H1 (cell line): ENCODE data around the gene ANKS1B. TPM values are rescaled to one million over a fixed set of nuclear protein-coding genes. Genes with fewer than 3 reads are reported as not detected.

Experiments
- CTCF ChIA-PET: fragments of 300-600 bp; sonication (Branson Sonifier 250); formaldehyde crosslinking; loops from one replicate; lab custom pipeline; 2021; ENCODE audit not compliant: partially characterized antibody; lab: Charles Lee
- POLR2A ChIA-PET: fragments of 300-600 bp; sonication (Branson Sonifier 250); formaldehyde crosslinking; loops from one replicate; lab custom pipeline; 2021; ENCODE audit warnings: inconsistent platforms; ENCODE audit not compliant: partially characterized antibody; lab: Charles Lee
- DNase-seq, 2 experiments: peaks; one replicate each; pipeline versions ENCODE4 v3.0.0 to v3.0.0-alpha.2; 2010 to 2022; ENCODE audit warnings: low spot score in 2 of 2, low read depth in 1 of 2, mixed read lengths in 1 of 2
- FAIRE-seq: peaks from 2 replicates; lab custom pipeline; 2011; peaks lifted over from hg19 to GRCh38; lab: Jason Lieb, UNC
- H2AFZ ChIP-seq: 2 replicates; pipeline ENCODE4 v1.8.1; 2012; ENCODE audit warnings: low read length, inconsistent platforms
- H2AK5ac ChIP-seq: 2 replicates; pipeline ENCODE4 v1.6.1; 2013; ENCODE audit warnings: low read depth, low read length
- H2BK120ac ChIP-seq: replicated peaks from 2 replicates; pipeline ENCODE3; 2013; ENCODE audit warnings: low read depth, low read length, inconsistent platforms
- H2BK12ac ChIP-seq: 2 replicates; pipeline ENCODE4 v1.6.1; 2013; ENCODE audit warnings: low read depth, low read length
- H2BK15ac ChIP-seq: 2 replicates; pipeline ENCODE4 v1.6.1; 2013; ENCODE audit warnings: low read length
- H2BK20ac ChIP-seq: 2 replicates; pipeline ENCODE4 v1.6.1; 2013; ENCODE audit warnings: low read length
- H2BK5ac ChIP-seq: 2 replicates; pipeline ENCODE4 v1.6.1; 2013; ENCODE audit warnings: low read depth, low read length
- H3K14ac ChIP-seq: 2 replicates; pipeline ENCODE4 v1.6.1; 2013; ENCODE audit warnings: inconsistent platforms; ENCODE audit not compliant: insufficient read length
- H3K18ac ChIP-seq: 2 replicates; pipeline ENCODE4 v1.6.1; 2013; ENCODE audit warnings: low read length; ENCODE audit errors: extremely low read depth
- H3K23ac ChIP-seq: 2 replicates; pipeline ENCODE4 v1.6.1; 2013; ENCODE audit warnings: inconsistent platforms; ENCODE audit not compliant: insufficient read length
- H3K23me2 ChIP-seq: 2 replicates; pipeline ENCODE4 v1.6.1; 2013; ENCODE audit warnings: low read depth, low read length
- H3K27ac ChIP-seq: 2 replicates; pipeline ENCODE4 v1.6.1; 2011; ENCODE audit warnings: low read depth, low read length, inconsistent platforms
- H3K27me3 ChIP-seq, 4 experiments: replicated peaks in 1 of 4; 1 replicate in 1 of 4; 2 replicates in 3 of 4; pipeline versions ENCODE4 v1.6.1 to v1.8.1; 2011 to 2013; ENCODE audit warnings: low read length in 3 of 4, mild to moderate bottlenecking in 3 of 4, inconsistent platforms in 2 of 4, mixed read lengths in 2 of 4, moderate library complexity in 1 of 4; ENCODE audit not compliant: control insufficient read depth in 3 of 4, insufficient read depth in 3 of 4; ENCODE audit errors: extremely low read depth in 1 of 4
- H3K36me3 ChIP-seq, 4 experiments: 2 replicates each; pipeline versions ENCODE4 v1.6.1 to v1.8.1; 2011 to 2013; ENCODE audit warnings: mild to moderate bottlenecking in 4 of 4, low read length in 3 of 4, moderate library complexity in 2 of 4, control low read depth in 1 of 4, inconsistent platforms in 1 of 4; ENCODE audit not compliant: insufficient read depth in 4 of 4, control insufficient read depth in 2 of 4
- H3K4ac ChIP-seq: replicated peaks from 2 replicates; pipeline ENCODE3; 2013; ENCODE audit warnings: low read length, low read depth, mixed read lengths, inconsistent platforms; ENCODE audit not compliant: insufficient read length
- H3K4me1 ChIP-seq, 4 experiments: replicated peaks in 1 of 4; 1 replicate in 1 of 4; 2 replicates in 3 of 4; pipeline versions ENCODE4 v1.6.1 to v1.8.1; 2011 to 2013; ENCODE audit warnings: low read length in 3 of 4, inconsistent platforms in 2 of 4, mixed read lengths in 1 of 4; ENCODE audit not compliant: insufficient read depth in 4 of 4, control insufficient read depth in 3 of 4
- H3K4me2 ChIP-seq, 2 experiments: 2 replicates each; pipeline versions ENCODE4 v1.6.1 to v1.8.1; 2011 to 2013; ENCODE audit warnings: low read depth in 2 of 2, low read length in 2 of 2, control low read depth in 1 of 2, inconsistent platforms in 1 of 2, mild to moderate bottlenecking in 1 of 2; ENCODE audit not compliant: insufficient read depth in 1 of 2
- H3K4me3 ChIP-seq, 4 experiments: fragments of 200-600, 300-600 bp in 1 of 4; sonication (generic), shearing (Covaris generic), sonication (Bioruptor Twin) in 1 of 4; 2 replicates each; pipeline versions ENCODE4 v1.5.1 to v1.8.1; 2011 to 2016; ENCODE audit warnings: low read length in 4 of 4, low read depth in 3 of 4, control low read depth in 2 of 4, inconsistent platforms in 2 of 4, mild to moderate bottlenecking in 2 of 4, mixed read lengths in 1 of 4, moderate library complexity in 1 of 4; ENCODE audit not compliant: insufficient read depth in 2 of 4; ENCODE audit errors: extremely low read depth in 1 of 4
- H3K56ac ChIP-seq: replicated peaks from 2 replicates; pipeline ENCODE3; 2013; ENCODE audit warnings: low read depth, mild to moderate bottlenecking, mixed read lengths, low read length, inconsistent platforms; ENCODE audit not compliant: insufficient read length
- H3K79me1 ChIP-seq: 2 replicates; pipeline ENCODE4 v1.6.1; 2013; ENCODE audit warnings: low read depth, low read length, control low read depth
- H3K79me2 ChIP-seq, 2 experiments: 2 replicates each; pipeline versions ENCODE4 v1.6.1 to v1.8.1; 2012 to 2013; ENCODE audit warnings: low read length in 2 of 2, mild to moderate bottlenecking in 2 of 2, inconsistent platforms in 1 of 2; ENCODE audit not compliant: insufficient read depth in 2 of 2, control insufficient read depth in 1 of 2
- H3K9ac ChIP-seq, 4 experiments: replicated peaks in 1 of 4; 1 replicate in 1 of 4; 2 replicates in 3 of 4; pipeline versions ENCODE4 v1.6.1 to v1.8.1; 2011 to 2013; ENCODE audit warnings: low read depth in 3 of 4, low read length in 3 of 4, control low read depth in 2 of 4, mild to moderate bottlenecking in 2 of 4, moderate library complexity in 2 of 4, inconsistent platforms in 1 of 4; ENCODE audit errors: extremely low read depth in 1 of 4
- H3K9me3 ChIP-seq, 2 experiments: 2 replicates each; pipeline versions ENCODE4 v1.6.1 to v1.8.1; 2012 to 2013; ENCODE audit warnings: mild to moderate bottlenecking in 2 of 2, moderate library complexity in 2 of 2, control low read depth in 1 of 2, inconsistent platforms in 1 of 2, low read depth in 1 of 2, low read length in 1 of 2, mixed read lengths in 1 of 2; ENCODE audit not compliant: insufficient read depth in 2 of 2
- H4K20me1 ChIP-seq, 2 experiments: replicated peaks in 1 of 2; 2 replicates each; pipeline versions ENCODE3 to v1.8.1; 2011 to 2013; ENCODE audit warnings: inconsistent platforms in 2 of 2, low read length in 2 of 2, mild to moderate bottlenecking in 1 of 2; ENCODE audit not compliant: insufficient read depth in 2 of 2, control insufficient read depth in 1 of 2
- H4K5ac ChIP-seq: 2 replicates; pipeline ENCODE4 v1.6.1; 2013; ENCODE audit warnings: low read length, low read depth, mixed read lengths, inconsistent platforms; ENCODE audit not compliant: insufficient read length
- H4K8ac ChIP-seq: 2 replicates; pipeline ENCODE4 v1.8.0; 2013; ENCODE audit warnings: mild to moderate bottlenecking, moderate library complexity, low read length, inconsistent platforms; ENCODE audit not compliant: insufficient read depth; ENCODE audit errors: extremely low read depth
- H4K91ac ChIP-seq: replicated peaks from 2 replicates; pipeline ENCODE3; 2013; ENCODE audit warnings: low read length, mixed read lengths, inconsistent platforms; ENCODE audit not compliant: insufficient read length
- ATF3 ChIP-seq: IDR thresholded peaks from 2 replicates; pipeline ENCODE4 v1.6.1; 2011; ENCODE audit warnings: low read depth, mild to moderate bottlenecking, low read length; ENCODE audit not compliant: insufficient read depth
- BACH1 ChIP-seq: IDR thresholded peaks from 2 replicates; pipeline ENCODE4 v1.6.1; 2012; ENCODE audit warnings: low read length, improper control_type of control experiment
- BRCA1 ChIP-seq: IDR thresholded peaks from 2 replicates; pipeline ENCODE4 v1.6.1; 2012; ENCODE audit warnings: low read depth, low read length, improper control_type of control experiment
- CEBPB ChIP-seq: IDR thresholded peaks from 2 replicates; pipeline ENCODE4 v1.6.1; 2012; ENCODE audit warnings: low read depth, low read length
- KDM1A ChIP-seq: fragments of 200-600, 300-600 bp; sonication (generic); IDR thresholded peaks from 2 replicates; pipeline ENCODE4 v1.7.1; 2016; ENCODE audit warnings: mild to moderate bottlenecking, low read length, borderline replicate concordance
- PHF8 ChIP-seq: fragments of 200-600 bp; sonication (generic); conservative IDR thresholded peaks from 2 replicates; pipeline ENCODE4 v1.7.1; 2012; ENCODE audit warnings: low read depth, mild to moderate bottlenecking, inconsistent platforms, low read length, moderate library complexity
- POLR2A ChIP-seq, 2 experiments: IDR thresholded peaks; 1 replicate in 1 of 2; 2 replicates in 1 of 2; pipeline ENCODE4 v1.6.1; 2011; ENCODE audit warnings: low read depth in 2 of 2, low read length in 2 of 2, mild to moderate bottlenecking in 2 of 2; ENCODE audit errors: control extremely low read depth in 1 of 2
- RAD21 ChIP-seq, 2 experiments: IDR thresholded peaks in 1 of 2; conservative IDR thresholded peaks in 1 of 2; 2 replicates each; pipeline ENCODE4 v1.6.1; 2011; ENCODE audit warnings: low read depth in 2 of 2, low read length in 2 of 2, improper control_type of control experiment in 1 of 2, inconsistent platforms in 1 of 2, mild to moderate bottlenecking in 1 of 2, moderate library complexity in 1 of 2
- RBBP5 ChIP-seq: IDR thresholded peaks from 2 replicates; pipeline ENCODE4 v1.7.1; 2012; ENCODE audit warnings: low read depth, mild to moderate bottlenecking, inconsistent platforms, low read length, moderate library complexity, borderline replicate concordance
- RFX5 ChIP-seq: IDR thresholded peaks from 2 replicates; pipeline ENCODE4 v1.6.1; 2011; ENCODE audit warnings: low read depth, low read length, improper control_type of control experiment, borderline replicate concordance
- SAP30 ChIP-seq: fragments of 300-600 bp; sonication (generic); IDR thresholded peaks from 2 replicates; pipeline ENCODE4 v1.7.1; 2012; ENCODE audit warnings: low read length, moderate library complexity, mild to moderate bottlenecking, inconsistent platforms; ENCODE audit not compliant: insufficient read depth, insufficient replicate concordance
- SP2 ChIP-seq: IDR thresholded peaks from 2 replicates; pipeline ENCODE4 v1.6.1; 2012; ENCODE audit warnings: mild to moderate bottlenecking, low read length, inconsistent platforms
- TAF7 ChIP-seq: optimal IDR thresholded peaks from 2 replicates; pipeline ENCODE3; 2011; ENCODE audit warnings: low read depth, mild to moderate bottlenecking, inconsistent platforms, low read length, moderate library complexity, borderline replicate concordance
- whole genome bisulfite sequencing, 2 experiments: shearing (Covaris generic) in 1 of 2; methylation state at CpG; one replicate each; pipeline versions ENCODE4 v1.1.6 to v1.1.7; 2013 to 2015; ENCODE audit warnings: low lambda C conversion rate in 2 of 2, mixed read lengths in 2 of 2, inconsistent platforms in 1 of 2, low coverage in 1 of 2, missing lambda C conversion rate in 1 of 2; ENCODE audit not compliant: insufficient replicate concordance in 2 of 2, insufficient coverage in 1 of 2, insufficient read length in 1 of 2; ENCODE audit errors: extremely low coverage in 1 of 2, missing lambda C conversion rate in 1 of 2; 5-methylcytosine and 5-hydroxymethylcytosine counted together
- polyA plus RNA-seq, 7 experiments: library from polyadenylated mRNA; depleted of rRNA in 3 of 7; stranded (reverse) in 5 of 7; unstranded in 2 of 7; fragments of >200 nt in 5 of 7; fragments of 200-250 nt in 2 of 7; gene quantifications; 1 replicate in 5 of 7; 2 replicates in 1 of 7; 4 replicates in 1 of 7; pipeline versions ENCODE4 v1.2.1 to v1.2.3, GENCODE V29; 2011 to 2013; ENCODE audit warnings: missing spikeins in 2 of 7, mixed read lengths in 2 of 7
- total RNA-seq: library from RNA; stranded (reverse); fragmentation: NEBNext Ultra II Directional; extraction: Animal tissue kit (Norgen Biotek cat#: 25700); gene quantifications from 2 replicates; pipeline ENCODE4 v1.2.1, GENCODE V29; 2021

Gene ANKS1B
- total and polyA plus RNA-seq, 2 of the 8 experiments (the other 6 are each of a cell fraction or from before 2014, with no cell fraction given), result 2.7 to 6.1 TPM

GRCh38 chr12:98817742-98818141, 1167.0 kb downstream of the ANKS1B start:
- Histone ChIP-seq H4K5ac (no peak overlapping the region), H3K27me3 (no peaks in the 10 kb centered on the region), H3K79me2 (no peaks in the 10 kb centered on the region), H2AFZ (0 out of 2 replicates have a peak overlapping the region, but pooled peaks have one; percentile 9), H3K14ac (no peak overlapping the region), H3K79me1 (no peaks in the 10 kb centered on the region), H3K23me2 (no peaks in the 10 kb centered on the region), H3K9me3 (no peaks in the 10 kb centered on the region), H4K20me1 (no peaks in the 10 kb centered on the region), H4K91ac (no peak overlapping the region), H2AK5ac (no peak overlapping the region), H2BK5ac (no peak overlapping the region), H3K56ac (no peak overlapping the region), H2BK120ac (no peak overlapping the region), H3K4ac (no peak overlapping the region), H3K23ac (no peak overlapping the region), H3K36me3 (no peaks in the 10 kb centered on the region), H4K8ac (no peak overlapping the region), H3K27ac (no peak overlapping the region), H3K9ac (no peak overlapping the region), H3K4me3 (no peak overlapping the region), H3K18ac (no peak overlapping the region), H2BK20ac (no peak overlapping the region), H3K4me2 (no peak overlapping the region), H2BK15ac (no peak overlapping the region), H2BK12ac (no peak overlapping the region), H3K4me1 (peaks cover 2 to 14% (median 6%) of the 10 kb centered on the region in 4 experiments; a peak in 6 of 7 replicates)
- FAIRE-seq, result no peak
- POLR2A ChIA-PET, result no interaction called here
- no peak for DNase-seq
- CTCF ChIA-PET, result interaction anchor here (1.1 kb wide), 1 partner anchor 25 kb away, joined by 4 read pairs; no protein-coding TSS in a partner anchor
- WGBS, 2 experiments, result 96% methylated on average over 2 of the region's 2 CpGs; no CpG with 5 or more reads in 1 of the 2 experiments
- TF ChIP-seq TAF7 (no peak), RFX5 (no peak), PHF8 (no peak), KDM1A (no peak), RBBP5 (no peak), BRCA1 (no peak), BACH1 (no peak), SP2 (no peak), RAD21 (IDR thresholded peaks at IDR 0.05 in 1 of 2, conservative IDR thresholded peaks at IDR 0.05 in 1 of 2; ENCODE audit: low read depth in 2 of 2, low read length in 2 of 2) (no peak), POLR2A (IDR thresholded peaks at IDR 0.05; ENCODE audit: control extremely low read depth in 1 of 2, low read depth in 2 of 2, low read length in 2 of 2) (no peak), ATF3 (no peak), SAP30 (no peak), CEBPB (no peak)
